T-helper 17 cell (primary cell): ENCODE data around the gene BAIAP3. TPM values are rescaled to one million over a fixed set of nuclear protein-coding genes. Genes with fewer than 3 reads are reported as not detected.
A peak's percentile ranks its signal among the peaks of the same experiment; 100 is the strongest.

Experiments
- ATAC-seq: fragments of 150-1000 bp; cut with Tn5 transposase; 2 replicates; pipeline ENCODE4 v1.10.0; 2021; ENCODE audit warnings: mild to moderate bottlenecking, moderate library complexity
- DNase-seq, 3 donors: peaks; one replicate each; pipeline versions ENCODE4 v3.0.0 to v3.0.0-alpha.2; 2020 to 2021
- H3K9me3 ChIP-seq: one replicate; pipeline ENCODE4 v1.7.0; 2013; ENCODE audit warnings: low read length, mild to moderate bottlenecking; ENCODE audit not compliant: control insufficient read depth, poor library complexity, severe bottlenecking
- H3K27ac Mint-ChIP-seq: one replicate; pipeline ENCODE4 v1.8.0; 2022; ENCODE audit warnings: mild to moderate bottlenecking, moderate library complexity, mixed read lengths
- H3K27me3 Mint-ChIP-seq: one replicate; pipeline ENCODE4 v1.8.0; 2022; ENCODE audit warnings: mixed read lengths
- H3K36me3 Mint-ChIP-seq: one replicate; pipeline ENCODE4 v1.8.0; 2022; ENCODE audit warnings: low read depth, mixed read lengths
- H3K4me1 Mint-ChIP-seq: one replicate; pipeline ENCODE4 v1.8.0; 2022; ENCODE audit warnings: mild to moderate bottlenecking, mixed read lengths
- H3K4me3 Mint-ChIP-seq: one replicate; pipeline ENCODE4 v1.8.0; 2022; ENCODE audit warnings: mild to moderate bottlenecking, moderate library complexity, mixed read lengths
- total RNA-seq, 4 donors: library from RNA in 2 of 4; stranded (reverse) in 2 of 4; gene quantifications; one replicate each; pipeline ENCODE4 v1.2.3 and lab custom pipeline; 2022 to 2026

Gene BAIAP3
- total RNA-seq, 2 donors from 2014 or later, result 11.8 to 20.0 TPM

DNA sequence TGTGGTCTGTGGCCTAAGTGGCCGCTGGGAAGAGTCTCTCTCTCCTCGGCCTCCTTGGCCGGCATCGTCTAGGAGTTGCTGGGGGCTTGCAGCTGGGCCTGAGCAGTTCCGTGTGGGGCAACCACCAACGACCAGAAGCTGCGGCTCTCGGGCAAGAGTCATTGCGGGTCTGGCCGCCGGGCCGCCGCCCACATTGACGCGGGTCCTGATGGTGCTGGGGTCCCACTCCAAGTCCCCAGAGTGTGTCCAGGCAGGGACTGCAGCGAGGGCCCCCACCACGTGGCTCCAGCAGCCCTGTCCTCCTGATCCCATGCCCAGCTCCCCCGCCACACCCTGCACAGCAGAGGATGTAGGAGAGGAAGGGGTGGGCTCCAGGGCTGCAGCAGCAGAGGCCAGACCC, 50.1 kb downstream of the BAIAP3 start:
- H3K36me3 Mint-ChIP-seq, result peaks cover 3% of the 10 kb centered on the region
- H3K4me3 Mint-ChIP-seq, result no peak overlapping the region
- ATAC-seq, result no peak
- no peak overlapping the region for H3K27ac Mint-ChIP-seq
- no peak for DNase-seq
- H3K27me3 Mint-ChIP-seq, result no peaks in the 10 kb centered on the region
- H3K9me3 ChIP-seq, result no peaks in the 10 kb centered on the region
- peaks cover 12% of the 10 kb centered on the region for H3K4me1 Mint-ChIP-seq

DNA sequence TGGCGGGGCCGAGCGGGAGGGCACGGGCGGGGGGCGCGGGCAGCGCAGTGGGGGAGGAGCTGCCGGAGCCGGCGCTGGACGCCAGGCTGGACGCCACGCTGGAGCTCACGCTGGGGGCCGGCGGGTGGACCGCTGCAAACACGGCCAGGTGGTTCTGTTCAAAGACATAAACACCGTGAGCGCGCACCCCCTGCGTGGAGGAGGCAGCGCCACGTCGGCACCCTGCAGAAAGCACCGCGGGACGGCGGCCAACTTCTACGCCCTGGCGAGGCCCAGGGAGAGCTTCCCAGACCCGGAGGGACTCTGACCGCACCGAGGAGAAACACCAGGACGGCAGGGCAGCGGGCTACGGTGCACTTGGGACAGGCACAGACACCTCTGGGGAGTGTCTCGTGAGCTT, 51.8 kb downstream of the BAIAP3 start:
- DNase-seq (no peak), ATAC-seq (no peak)
- Mint-ChIP-seq H3K4me1 (peaks cover 5% of the 10 kb centered on the region), H3K36me3 (peaks cover 3% of the 10 kb centered on the region), H3K4me3 (no peak overlapping the region), H3K27me3 (no peaks in the 10 kb centered on the region), H3K27ac (no peak overlapping the region)
- H3K9me3 ChIP-seq, result no peaks in the 10 kb centered on the region

DNA sequence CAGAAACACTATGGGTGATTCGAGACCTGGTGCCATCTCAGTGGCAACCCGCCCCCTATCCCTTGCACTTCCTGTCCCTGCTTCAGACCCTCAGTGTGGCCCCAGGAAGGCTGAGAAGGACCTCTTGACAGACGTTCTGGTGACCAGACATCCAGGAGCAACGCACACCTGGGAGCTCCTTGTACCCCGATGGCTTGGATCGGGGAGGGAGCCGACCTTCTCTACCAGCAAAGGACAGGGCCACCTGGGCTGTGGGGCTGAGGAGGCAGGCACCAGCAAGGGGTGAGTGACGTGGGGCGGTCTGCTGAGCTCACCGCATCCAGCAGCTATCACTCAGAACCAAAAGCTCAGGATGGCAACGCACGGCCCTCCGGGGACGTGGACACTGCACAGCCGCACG, 53.9 kb downstream of the BAIAP3 start:
- Mint-ChIP-seq H3K4me3 (no peak overlapping the region), H3K27ac (no peak overlapping the region), H3K36me3 (peaks cover 3% of the 10 kb centered on the region), H3K27me3 (no peaks in the 10 kb centered on the region), H3K4me1 (peaks cover 6% of the 10 kb centered on the region)
- ATAC-seq (no peak), DNase-seq (no peak)
- H3K9me3 ChIP-seq, result no peaks in the 10 kb centered on the region

DNA sequence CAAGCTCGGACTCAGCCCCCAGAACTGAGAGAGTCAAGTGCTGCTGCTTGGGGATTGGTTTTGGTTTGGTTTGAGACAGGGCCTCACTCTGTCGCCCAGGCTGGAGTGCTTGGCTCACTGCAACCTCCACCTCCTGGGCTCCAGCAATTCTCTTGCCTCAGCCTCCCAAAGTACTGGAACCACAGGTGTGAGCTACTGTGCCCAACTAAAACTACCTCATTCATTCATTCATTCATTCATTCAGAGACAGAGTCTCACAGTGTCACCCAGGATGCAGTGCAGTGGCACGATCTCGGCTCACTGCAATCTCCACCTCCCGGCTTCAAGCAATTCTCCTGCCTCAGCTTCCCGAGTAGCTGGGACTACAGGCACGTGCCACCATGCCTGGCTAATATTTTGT, 56.3 kb downstream of the BAIAP3 start:
- DNase-seq (no peak), ATAC-seq (no peak)
- H3K4me1 Mint-ChIP-seq, result peaks cover 6% of the 10 kb centered on the region
- H3K27me3 Mint-ChIP-seq, result no peaks in the 10 kb centered on the region
- no peaks in the 10 kb centered on the region for H3K9me3 ChIP-seq
- peaks cover 2% of the 10 kb centered on the region for H3K36me3 Mint-ChIP-seq
- H3K4me3 Mint-ChIP-seq, result no peak overlapping the region
- no peak overlapping the region for H3K27ac Mint-ChIP-seq

DNA sequence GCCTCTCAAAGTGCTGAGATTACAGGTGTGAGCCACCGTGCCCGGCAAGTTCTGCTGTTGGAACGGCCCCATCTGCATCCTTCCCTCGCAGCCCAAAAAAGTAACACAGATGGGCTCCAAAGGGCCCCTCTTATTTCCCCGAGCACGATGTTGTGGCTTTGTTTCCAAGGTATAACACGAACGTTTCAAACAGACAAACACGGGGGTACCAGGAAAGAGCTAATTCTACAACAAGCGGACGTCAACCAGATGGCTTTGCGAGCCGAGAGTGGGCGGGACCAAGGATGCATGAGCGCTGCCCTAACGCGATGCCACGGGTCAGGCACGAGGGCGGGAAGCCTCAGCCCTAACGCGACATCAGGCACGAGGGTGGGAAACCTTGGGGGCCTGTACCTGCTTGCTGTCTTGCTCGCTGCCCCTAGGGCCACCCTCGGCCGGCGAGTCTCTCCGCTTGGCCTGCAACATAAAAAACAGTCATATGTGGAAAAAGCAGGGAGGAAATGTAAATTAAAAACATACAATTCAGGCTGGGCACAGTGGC, 56.9 kb downstream of the BAIAP3 start:
- no peaks in the 10 kb centered on the region for H3K27me3 Mint-ChIP-seq
- ATAC-seq, result no peak
- no peaks in the 10 kb centered on the region for H3K36me3 Mint-ChIP-seq
- no peak overlapping the region for H3K4me3 Mint-ChIP-seq
- peaks cover 3% of the 10 kb centered on the region for H3K4me1 Mint-ChIP-seq
- H3K27ac Mint-ChIP-seq, result no peak overlapping the region
- no peaks in the 10 kb centered on the region for H3K9me3 ChIP-seq
- no peak for DNase-seq

DNA sequence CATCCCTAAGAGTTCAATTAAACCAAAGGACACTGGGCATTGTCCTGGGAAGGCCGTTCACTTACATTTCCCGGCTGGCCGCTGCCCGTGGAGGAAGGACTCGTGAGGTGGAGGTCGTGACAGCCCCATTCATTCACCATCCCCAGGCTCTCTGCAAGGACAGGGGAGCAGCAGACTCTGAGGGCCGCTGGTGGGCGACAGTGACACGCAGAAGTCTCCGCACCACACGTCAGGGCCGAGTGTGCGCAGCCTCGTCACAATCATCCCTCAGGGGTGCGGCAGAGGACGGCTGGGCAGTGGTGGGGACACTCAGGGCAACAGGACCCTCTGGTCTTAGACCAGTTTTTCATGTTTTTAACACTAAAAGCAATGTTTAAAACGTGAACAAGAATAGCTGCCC, 59.4 kb downstream of the BAIAP3 start:
- Mint-ChIP-seq H3K4me3 (no peak overlapping the region), H3K27me3 (no peaks in the 10 kb centered on the region)

DNA sequence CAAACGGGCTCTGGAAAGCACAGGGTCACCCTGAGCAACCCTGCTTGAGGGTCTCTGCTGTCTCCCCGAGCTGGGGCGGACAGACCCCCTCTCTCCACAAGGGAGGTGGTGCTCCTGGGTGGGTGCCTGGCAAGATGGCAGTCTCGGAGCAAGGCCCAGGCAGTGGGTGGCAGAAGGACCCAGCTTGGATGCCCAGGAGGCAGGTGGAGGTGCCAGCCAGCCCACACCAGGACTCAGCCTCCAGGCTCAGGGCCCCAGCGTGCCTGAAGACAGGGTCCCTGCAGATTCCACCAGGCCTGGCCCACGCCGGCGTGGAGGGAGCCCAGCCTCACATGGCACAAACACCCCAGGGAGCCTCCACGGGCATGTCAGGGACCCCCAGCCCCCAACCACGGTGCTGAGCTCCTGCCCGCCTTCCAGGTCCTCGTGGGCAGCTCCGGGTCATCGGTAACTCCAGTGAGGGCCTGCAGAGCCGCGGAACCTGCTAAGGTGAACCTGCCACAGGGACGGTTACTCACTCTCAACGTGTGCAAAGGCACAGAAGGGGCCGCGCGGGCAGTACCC, 60.2 kb downstream of the BAIAP3 start:
- H3K36me3 Mint-ChIP-seq, result no peaks in the 10 kb centered on the region
- ATAC-seq, result no peak
- no peak overlapping the region for H3K4me3 Mint-ChIP-seq
- DNase-seq, result no peak
- no peaks in the 10 kb centered on the region for H3K27me3 Mint-ChIP-seq
- H3K9me3 ChIP-seq, result no peaks in the 10 kb centered on the region
- H3K4me1 Mint-ChIP-seq, result peaks cover 3% of the 10 kb centered on the region
- H3K27ac Mint-ChIP-seq, result no peak overlapping the region

More for the DNA sequence above, 59.4 kb downstream of the BAIAP3 start:
- Mint-ChIP-seq H3K36me3 (no peaks in the 10 kb centered on the region), H3K27ac (peak overlapping the region; percentile 71), H3K4me1 (peaks cover 3% of the 10 kb centered on the region)
- ATAC-seq (no peak), DNase-seq (no peak)
- H3K9me3 ChIP-seq, result no peaks in the 10 kb centered on the region

DNA sequence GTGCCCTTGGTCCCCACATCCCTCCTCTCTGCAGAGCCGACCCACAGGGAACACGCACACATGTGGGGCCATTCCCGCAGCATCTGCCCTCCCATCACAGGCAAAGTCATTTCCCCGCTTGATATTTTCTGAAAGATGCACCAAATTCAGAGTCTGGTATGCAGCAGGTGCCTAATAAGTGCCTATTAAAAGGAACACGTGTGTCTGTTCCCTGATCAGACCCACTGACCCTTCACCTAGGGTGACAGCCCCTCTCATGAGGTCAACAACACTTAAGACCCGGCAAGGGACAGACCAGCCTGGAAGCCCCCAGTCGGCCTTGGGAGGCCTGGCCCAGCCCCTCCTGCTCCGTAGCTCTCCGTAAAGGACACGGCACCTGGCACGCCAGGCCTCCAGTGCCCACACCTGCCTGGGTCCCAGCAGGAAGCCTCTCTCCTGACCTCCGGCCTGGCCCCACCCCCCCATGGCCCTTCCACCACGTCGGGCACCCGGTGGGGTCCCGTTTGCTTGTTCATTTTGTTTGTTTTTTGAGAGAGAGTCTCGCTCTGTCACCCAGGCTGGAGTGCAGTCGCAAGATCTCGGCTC, 61.0 kb downstream of the BAIAP3 start:
- Mint-ChIP-seq H3K27ac (no peak overlapping the region), H3K4me3 (no peak overlapping the region), H3K36me3 (no peaks in the 10 kb centered on the region), H3K4me1 (peaks cover 3% of the 10 kb centered on the region), H3K27me3 (no peaks in the 10 kb centered on the region)
- no peak for DNase-seq
- no peak for ATAC-seq
- H3K9me3 ChIP-seq, result no peaks in the 10 kb centered on the region

DNA sequence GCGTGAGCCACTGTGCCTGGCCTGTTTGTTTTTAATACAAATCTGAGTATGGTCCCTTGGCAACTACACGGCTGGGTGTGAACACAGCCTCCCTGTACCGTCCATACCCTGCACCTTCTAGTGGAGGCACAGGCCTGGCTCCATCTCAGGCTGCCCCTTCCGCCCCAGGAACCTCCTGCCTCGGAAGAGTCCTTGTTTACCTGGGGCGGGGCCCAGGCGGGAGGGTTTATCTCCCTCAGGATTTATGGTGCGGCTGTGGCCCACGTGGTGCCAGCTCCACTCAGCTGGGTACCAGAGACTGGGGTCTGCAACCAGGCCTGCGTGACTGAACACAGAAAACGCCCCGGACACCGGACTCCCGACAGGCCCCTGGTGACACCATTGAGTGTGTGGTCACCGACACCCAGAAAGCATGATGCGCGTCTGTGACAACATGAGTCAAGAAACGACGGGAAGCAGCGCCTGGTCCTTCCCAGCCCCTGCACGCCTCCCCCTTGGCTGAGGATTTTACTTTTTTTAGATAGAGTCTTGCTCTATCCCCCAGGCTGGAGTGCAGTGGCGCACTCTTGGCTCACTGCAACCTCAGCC, 62.1 kb downstream of the BAIAP3 start:
- ATAC-seq (no peak), DNase-seq (no peak)
- H3K36me3 Mint-ChIP-seq, result no peaks in the 10 kb centered on the region
- H3K9me3 ChIP-seq, result no peaks in the 10 kb centered on the region
- no peak overlapping the region for H3K27ac Mint-ChIP-seq
- no peaks in the 10 kb centered on the region for H3K27me3 Mint-ChIP-seq
- no peak overlapping the region for H3K4me3 Mint-ChIP-seq
- H3K4me1 Mint-ChIP-seq, result no peaks in the 10 kb centered on the region

DNA sequence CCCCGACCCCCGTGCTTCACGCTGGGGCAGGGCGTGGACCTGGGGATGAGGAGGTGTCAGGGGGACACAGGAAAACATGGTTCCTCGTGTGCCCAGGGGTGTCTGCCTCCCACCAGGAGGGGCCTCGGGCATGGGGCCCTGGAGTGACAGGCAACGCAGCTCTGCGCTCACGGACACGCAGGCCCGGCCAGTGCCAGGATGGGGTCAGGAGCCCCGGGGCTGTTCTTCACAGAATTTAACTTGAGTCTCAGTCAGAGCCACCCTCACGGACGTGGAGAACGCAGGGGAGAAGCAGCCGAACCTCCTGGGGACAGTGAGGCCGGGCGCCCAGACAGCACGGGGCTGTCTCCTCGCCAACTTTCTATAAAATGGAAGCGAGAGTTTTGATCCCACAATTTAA, 64.3 kb downstream of the BAIAP3 start:
- no peak for ATAC-seq
- H3K36me3 Mint-ChIP-seq, result peaks cover 2% of the 10 kb centered on the region

DNA sequence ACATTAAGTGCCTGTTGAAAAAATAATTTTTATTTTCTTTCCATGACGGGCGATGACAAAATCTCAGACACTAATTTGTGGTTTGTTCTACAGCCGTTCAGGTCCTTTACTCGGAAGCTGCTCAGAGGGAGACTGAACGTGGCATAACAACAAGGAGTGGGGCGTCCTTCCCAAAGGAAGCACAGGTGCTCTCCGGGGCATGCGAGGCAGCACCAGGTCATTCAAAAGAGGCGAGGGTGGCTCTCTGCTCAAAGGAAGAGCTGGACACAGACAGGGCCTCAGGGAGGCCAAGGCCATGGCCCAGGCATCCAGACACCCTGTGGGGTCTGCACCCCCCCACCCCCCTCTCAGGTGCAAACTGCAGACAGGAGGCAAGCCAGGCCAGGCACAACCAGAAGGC, 64.9 kb downstream of the BAIAP3 start:
- no peak overlapping the region for H3K27ac Mint-ChIP-seq
- DNase-seq, result no peak
- H3K27me3 Mint-ChIP-seq, result no peaks in the 10 kb centered on the region
- no peaks in the 10 kb centered on the region for H3K9me3 ChIP-seq
- H3K36me3 Mint-ChIP-seq, result peaks cover 2% of the 10 kb centered on the region
- no peak for ATAC-seq
- H3K4me1 Mint-ChIP-seq, result peaks cover 2% of the 10 kb centered on the region
- H3K4me3 Mint-ChIP-seq, result no peak overlapping the region

More for the DNA sequence above, 64.3 kb downstream of the BAIAP3 start:
- H3K9me3 ChIP-seq, result no peaks in the 10 kb centered on the region
- DNase-seq, result no peak
- Mint-ChIP-seq H3K4me3 (no peak overlapping the region), H3K27me3 (no peaks in the 10 kb centered on the region), H3K4me1 (peaks cover 2% of the 10 kb centered on the region), H3K27ac (no peak overlapping the region)
